RPMI7951 (cell line): Measurements from ENCODE around the gene SLC4A2. TPM values are rescaled to one million over a fixed set of nuclear protein-coding genes. Genes with fewer than 3 reads are reported as not detected.
"Not testable (repeated sequence)": the region's sequence is repeated elsewhere in the genome, so short reads cannot be mapped to it uniquely, and the experiment has no call there.

Experiments
- DNase-seq: peaks from one replicate; pipeline ENCODE4 v3.0.0-alpha.2; 2012; ENCODE audit warnings: low read depth
- total RNA-seq: library from RNA; depleted of rRNA; stranded (reverse); fragments of >200 nt; shearing (Covaris generic); gene quantifications from 2 replicates; pipeline ENCODE4 v1.2.3, GENCODE V29; 2014; rRNA removed

SLC4A2 gene, protein sequence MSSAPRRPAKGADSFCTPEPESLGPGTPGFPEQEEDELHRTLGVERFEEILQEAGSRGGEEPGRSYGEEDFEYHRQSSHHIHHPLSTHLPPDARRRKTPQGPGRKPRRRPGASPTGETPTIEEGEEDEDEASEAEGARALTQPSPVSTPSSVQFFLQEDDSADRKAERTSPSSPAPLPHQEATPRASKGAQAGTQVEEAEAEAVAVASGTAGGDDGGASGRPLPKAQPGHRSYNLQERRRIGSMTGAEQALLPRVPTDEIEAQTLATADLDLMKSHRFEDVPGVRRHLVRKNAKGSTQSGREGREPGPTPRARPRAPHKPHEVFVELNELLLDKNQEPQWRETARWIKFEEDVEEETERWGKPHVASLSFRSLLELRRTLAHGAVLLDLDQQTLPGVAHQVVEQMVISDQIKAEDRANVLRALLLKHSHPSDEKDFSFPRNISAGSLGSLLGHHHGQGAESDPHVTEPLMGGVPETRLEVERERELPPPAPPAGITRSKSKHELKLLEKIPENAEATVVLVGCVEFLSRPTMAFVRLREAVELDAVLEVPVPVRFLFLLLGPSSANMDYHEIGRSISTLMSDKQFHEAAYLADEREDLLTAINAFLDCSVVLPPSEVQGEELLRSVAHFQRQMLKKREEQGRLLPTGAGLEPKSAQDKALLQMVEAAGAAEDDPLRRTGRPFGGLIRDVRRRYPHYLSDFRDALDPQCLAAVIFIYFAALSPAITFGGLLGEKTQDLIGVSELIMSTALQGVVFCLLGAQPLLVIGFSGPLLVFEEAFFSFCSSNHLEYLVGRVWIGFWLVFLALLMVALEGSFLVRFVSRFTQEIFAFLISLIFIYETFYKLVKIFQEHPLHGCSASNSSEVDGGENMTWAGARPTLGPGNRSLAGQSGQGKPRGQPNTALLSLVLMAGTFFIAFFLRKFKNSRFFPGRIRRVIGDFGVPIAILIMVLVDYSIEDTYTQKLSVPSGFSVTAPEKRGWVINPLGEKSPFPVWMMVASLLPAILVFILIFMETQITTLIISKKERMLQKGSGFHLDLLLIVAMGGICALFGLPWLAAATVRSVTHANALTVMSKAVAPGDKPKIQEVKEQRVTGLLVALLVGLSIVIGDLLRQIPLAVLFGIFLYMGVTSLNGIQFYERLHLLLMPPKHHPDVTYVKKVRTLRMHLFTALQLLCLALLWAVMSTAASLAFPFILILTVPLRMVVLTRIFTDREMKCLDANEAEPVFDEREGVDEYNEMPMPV
- total RNA-seq, result 60.3 and 64.9 TPM in 2 replicates

DNA sequence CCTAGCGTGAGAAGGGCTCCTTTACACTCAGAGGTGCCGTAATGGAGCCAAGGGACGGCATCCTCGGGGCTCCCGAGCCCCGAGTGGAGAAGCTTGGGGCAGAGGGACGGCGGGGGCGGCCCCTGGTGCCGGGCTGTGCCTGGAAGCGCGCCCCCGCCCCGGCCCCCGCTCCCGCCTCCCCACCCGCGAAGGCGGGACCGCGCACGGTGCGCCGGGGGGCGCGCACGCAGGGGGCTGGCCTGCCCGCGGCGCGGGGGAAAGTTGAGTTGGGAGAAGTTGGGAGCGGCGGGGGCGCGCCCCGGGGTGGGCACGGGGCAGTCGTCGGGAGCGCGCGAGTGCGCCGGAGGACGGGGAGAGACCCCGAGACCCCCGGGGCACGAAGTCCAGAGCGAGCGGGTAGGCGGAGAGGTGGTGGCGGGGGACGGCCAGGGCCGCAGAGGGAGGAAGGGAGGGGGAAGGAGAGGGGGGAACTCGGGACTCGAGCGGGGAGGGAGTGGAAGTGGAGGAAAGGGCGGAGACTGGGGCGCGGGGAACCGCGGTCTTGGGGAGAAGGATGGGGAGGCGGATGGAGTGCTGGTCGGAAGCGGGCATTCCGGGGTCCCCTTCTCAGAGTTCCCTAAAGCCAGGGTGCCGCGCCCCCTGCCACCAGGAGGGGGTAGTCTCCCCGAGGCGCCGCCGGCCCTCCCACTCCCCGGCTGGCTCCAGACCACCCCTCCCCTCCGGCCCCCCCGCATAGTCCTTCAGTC, at the start of gene SLC4A2:
Gene SLC4A2 (plus strand): TSS at position 223 of the 746 bp plus-strand sequence. CDS start 2,399 bp downstream, outside the sequence.
- DNase-seq, result peak; percentile 78

DNA sequence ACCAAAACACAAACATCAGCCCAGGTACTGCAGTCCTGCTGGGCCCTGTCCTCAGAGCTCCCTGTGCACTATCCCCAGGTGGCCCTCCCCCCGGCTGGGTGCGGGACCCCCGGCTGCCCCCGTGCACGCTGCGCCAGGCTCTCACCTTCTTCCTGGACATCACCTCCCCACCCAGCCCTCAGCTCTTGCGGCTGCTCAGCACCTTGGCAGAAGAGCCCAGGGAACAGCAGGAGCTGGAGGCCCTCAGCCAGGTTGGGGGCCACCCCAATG, 49.4 kb upstream of the SLC4A2 start:
- no peak for DNase-seq

DNA sequence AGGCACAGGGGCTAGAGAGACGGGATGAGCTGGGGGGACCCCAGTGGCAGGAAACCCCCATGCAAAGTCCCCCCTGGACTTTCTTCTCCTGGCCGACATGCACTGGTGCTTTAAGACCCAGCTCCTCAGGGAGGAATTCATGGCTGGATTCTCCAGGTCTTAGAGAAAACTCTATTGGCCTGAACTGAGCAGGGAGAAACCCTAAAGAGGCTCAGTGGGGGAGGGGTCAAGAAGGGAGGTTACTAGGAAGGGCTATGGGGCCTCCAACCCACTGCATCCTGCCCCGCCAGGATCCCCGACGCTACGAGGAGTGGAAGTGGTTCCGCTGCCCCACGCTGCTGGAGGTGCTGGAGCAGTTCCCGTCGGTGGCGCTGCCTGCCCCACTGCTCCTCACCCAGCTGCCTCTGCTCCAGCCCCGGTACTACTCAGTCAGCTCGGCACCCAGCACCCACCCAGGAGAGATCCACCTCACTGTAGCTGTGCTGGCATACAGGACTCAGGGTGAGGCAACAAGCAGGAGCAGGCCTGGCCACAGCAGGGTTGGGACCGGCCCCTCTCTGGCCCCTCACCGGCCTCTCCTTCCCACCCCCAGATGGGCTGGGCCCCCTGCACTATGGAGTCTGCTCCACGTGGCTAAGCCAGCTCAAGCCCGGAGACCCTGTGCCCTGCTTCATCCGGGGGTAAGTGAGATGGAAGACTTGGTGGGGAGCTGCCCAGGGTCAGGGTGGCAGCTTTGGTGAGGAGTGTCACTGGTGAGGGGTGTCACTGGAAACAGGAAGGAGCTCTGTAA, 48.9 kb upstream of the SLC4A2 start:
- DNase-seq, result no peak

DNA sequence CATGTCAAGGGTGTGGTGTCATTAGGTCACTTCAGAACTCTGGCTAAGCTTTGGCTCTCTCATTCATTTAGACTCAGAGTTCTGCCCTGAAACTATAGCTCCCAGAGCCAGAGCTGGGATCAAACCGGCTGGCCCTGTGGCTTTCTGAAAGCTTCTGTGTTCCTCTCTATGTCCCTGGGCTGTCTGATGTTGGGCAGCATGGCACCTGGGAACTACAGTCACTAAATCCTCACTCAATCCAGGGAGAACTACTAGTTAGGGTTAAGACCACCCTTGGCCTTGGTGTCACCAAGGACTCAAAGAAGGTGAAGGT, 48.3 kb upstream of the SLC4A2 start:
- no peak for DNase-seq

DNA sequence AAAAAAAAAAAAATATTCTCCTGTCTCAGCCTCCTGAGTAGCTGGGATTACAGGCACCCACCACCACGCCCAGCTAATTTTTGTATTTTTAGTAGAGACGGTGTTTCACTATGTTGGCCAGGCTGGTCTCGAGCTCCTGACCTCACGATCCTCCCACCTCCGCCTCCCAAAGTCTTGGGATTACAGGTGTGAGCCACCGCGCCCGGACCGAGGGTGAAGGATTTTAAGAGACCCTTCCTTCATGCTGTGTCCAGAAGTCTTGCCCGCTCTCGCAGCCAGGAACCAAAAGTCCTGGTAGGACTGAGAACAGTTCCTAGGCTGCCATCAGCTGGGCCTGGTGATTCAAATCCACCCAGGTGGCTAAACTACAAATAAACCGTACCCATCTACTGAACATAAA, 47.8 kb upstream of the SLC4A2 start:
- DNase-seq, result not testable (repeated sequence)

DNA sequence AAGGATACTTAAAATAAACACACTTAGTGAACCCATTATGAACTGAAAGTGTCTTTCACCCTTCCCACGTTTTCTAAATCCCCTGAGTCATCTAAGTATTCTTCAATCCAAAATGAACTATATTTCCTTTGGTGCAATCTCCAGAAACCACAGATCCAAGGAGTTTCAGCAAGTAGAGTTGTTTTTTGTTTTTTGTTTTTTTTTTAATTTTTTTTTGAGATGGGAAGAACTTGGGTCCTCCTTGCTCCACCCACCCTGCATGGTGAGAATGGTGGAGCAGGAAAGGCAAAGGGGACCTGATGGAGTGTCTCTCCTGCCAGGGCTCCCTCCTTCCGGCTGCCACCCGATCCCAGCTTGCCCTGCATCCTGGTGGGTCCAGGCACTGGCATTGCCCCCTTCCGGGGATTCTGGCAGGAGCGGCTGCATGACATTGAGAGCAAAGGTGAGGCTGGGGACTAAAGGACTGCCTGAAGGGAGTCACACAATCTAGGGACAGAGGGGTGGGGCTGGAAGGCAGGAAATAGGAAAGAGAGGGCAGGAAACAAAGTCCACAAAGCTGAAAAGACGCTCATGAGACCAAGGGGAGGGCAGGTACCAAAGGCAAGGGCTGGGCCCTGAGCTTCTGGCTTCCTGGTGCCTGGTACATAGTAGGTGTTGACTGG, 47.2 kb upstream of the SLC4A2 start:
- no peak for DNase-seq

DNA sequence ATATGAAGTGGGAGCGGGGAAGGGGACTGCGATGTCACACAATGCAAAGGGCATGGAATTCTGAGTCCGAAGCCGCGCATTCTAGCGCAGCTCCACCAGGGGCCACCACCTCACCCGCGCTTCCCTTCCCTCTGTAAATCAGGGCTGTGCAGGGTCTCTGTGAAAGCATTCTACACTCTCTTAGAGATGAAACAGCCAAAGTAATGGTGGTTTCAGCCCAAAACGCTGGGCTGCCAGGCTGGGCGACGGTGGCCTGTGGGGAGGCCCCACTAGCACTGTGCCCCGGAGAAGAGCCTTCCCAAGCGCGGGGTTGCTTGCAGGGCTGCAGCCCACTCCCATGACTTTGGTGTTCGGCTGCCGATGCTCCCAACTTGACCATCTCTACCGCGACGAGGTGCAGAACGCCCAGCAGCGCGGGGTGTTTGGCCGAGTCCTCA, 46.5 kb upstream of the SLC4A2 start:
- peak; percentile 58 for DNase-seq

DNA sequence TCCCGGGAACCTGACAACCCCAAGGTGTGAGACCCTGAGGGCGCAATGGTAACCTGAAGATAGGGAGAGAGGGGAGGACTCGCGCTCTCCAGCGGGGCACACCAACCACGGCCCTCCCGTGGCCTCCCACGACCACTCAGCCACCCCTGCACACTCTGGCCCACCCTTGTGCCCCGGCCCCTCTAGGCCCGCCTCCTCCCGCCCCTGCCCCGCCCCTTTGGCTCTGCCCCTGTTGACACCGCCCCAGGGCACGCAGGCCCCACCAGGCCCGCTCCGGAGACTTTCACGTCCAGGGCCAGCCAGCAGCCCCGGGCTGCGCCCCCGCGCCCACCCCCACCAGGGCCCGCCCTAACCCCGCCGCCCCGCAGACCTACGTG, 46.0 kb upstream of the SLC4A2 start:
- DNase-seq, result no peak

DNA sequence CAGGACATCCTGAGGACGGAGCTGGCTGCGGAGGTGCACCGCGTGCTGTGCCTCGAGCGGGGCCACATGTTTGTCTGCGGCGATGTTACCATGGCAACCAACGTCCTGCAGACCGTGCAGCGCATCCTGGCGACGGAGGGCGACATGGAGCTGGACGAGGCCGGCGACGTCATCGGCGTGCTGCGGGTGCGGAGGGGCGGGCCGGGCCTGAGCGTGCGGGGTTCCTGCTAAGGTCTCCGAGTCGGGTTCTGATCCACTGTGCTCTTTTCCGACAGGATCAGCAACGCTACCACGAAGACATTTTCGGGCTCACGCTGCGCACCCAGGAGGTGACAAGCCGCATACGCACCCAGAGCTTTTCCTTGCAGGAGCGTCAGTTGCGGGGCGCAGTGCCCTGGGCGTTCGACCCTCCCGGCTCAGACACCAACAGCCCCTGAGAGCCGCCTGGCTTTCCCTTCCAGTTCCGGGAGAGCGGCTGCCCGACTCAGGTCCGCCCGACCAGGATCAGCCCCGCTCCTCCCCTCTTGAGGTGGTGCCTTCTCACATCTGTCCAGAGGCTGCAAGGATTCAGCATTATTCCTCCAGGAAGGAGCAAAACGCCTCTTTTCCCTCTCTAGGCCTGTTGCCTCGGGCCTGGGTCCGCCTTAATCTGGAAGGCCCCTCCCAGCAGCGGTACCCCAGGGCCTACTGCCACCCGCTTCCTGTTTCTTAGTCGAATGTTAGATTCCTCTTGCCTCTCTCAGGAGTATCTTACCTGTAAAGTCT, 45.5 kb upstream of the SLC4A2 start:
- peak; percentile 81 for DNase-seq

DNA sequence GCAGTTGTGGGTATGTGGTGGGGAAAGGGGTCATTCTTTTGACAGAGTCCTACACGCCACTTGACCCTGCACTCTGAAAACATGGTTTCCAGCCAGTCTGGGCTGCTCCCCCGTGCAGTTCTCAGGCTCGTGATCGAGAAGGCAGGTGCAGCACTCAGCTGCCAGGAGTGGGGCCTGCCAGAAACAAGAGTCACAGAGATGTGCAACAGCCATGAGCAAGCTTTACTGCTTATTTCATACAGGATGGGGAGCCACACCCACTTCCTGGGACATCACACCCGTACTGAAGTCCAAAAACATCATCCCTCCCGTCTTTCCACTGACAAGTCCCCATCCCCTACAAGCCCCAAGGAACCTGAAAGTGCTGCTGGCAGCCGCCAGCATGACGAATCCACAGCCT, 44.4 kb upstream of the SLC4A2 start:
- no peak for DNase-seq

DNA sequence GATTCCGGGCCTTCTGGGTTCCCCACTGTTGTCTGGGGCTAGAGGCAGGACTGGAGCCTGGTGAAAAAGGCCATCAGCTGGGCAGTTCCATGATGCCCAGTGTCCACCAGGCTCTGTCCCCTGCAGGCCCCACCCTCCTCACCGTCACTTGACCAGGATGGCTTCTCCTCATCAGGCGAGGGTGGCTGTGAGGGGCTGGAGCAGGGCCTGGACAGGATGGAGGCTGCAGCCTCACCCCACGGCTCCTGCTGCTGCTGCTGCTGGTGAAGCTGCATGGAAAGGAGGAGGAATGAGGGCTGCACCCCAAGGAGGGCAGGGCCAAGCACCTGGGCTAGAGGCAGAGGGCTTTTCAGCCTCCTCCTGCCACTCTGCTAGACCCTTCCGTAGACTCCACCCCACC, 43.4 kb upstream of the SLC4A2 start:
- no peak for DNase-seq

DNA sequence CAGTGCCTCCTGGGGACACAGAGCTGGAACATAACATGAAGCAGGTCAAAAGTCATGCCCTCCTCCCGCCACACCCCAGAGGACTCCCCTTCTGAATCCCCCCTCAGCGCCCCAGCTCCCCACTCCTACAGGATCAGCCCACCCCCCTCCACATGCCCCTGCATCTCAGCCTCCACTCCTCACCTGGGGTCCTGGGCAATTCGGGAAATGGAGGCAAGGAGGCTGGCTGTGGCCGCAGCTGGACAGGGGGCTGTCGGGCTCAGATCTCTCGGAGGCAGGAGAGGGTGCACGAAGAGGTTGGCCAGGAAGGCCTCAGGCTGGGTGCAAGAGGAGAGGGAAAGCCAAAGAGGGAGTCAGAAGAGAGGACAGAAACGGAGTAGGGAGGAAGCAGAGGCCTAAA, 42.9 kb upstream of the SLC4A2 start:
- no peak for DNase-seq

DNA sequence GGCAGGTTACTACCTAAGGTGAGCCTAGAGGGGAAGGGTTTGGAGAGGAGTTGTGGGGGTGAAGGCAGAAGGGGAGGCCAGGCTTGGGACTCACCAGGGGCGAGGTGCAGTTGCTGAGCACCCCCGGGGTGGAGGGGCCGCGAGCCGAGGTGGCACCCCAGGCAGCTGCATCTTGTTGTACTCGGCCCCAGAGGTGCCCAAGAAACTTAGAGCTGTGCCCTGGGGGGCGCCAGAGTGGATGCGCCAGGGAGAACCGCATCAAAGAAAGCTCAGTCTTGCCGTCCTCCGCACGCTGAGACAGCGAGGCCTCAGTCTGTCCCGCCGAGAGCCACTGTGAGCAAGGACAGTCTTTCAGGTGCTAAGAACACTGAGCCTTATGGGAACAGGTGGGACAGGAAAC, 42.4 kb upstream of the SLC4A2 start:
- DNase-seq, result no peak

DNA sequence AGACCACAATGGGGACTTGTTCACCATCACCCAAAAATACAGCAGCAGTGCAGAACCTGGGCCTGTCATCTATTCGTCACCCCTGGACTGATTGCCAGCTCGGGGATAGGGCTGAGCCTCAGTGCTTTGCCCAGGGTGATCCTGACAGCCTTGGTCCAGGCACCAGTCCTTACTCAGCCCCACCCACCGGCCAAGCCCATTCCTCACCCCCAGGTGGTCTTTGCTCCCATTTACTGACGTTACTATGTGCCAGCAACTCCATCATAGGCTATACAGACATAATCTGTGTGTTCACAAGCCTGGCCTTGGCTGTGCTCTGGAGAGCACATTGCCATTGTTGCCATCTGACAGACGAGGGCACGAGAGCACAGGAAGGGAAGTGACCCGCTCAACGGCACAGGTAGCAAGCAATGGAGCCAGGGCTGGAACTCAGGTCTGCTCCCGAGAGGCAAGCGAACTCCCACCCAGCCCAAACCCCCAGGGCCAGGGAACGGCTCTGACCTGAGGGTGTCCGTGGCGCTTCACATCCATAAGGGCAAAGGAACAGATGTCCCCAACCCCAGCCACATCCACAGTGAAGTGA, 41.9 kb upstream of the SLC4A2 start:
- no peak for DNase-seq

DNA sequence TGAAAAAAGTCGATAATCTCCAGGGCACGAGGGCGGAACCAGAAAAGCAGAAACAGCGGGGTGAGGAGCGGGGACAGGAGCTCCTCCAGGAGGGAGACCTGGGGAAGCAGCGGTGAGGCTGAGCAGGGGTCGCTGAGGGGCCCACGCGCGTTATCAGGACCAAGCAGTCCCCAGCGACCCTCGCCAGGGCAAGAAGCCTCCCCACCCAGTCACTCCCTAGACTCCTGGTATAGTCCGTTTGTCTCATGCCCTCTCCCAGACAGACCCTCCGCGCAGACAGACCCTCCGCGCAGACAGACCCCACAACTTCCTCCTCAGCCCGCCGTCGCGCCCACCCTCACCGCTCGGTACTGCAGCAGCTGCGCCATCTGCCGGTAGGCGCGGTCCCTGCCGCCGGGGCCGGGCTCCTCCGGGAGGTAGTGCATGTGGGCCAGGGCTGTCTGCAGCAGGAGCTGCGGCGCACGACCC, 41.4 kb upstream of the SLC4A2 start:
- no peak for DNase-seq

DNA sequence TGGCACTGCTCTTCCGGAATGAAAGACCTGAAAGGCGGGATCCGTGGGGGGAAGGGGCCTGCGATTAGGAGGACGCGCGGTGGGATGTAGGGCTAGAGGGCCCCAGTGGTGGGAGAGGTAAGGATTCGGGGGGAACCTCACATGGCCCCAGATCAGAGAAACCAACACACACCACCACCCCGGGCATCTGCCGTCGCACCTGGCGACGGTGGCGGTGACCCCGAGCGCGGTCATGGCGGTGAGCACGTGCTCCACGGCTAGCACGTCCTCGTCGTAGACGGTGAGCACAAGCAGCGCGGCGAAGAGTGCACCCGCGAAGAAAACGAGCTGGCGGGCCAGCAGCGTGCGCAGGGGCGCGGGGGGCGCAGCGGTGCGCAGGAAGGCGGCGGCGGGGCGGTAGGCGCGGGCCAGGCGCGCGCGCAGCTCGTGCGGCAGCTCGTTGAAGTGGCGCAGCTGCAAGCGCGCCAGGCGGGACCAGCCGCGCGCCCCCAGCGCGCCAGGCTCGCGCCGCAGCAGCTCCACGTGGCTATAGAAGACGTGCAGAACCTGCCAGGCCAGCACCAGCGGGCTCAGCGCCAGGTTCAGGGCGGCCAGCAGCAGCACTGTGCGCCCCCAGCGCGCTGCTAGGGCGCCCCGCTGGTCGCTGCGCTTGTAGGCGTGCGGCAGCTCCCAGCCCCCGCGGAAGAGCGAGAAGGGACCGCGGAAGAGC, 40.8 kb upstream of the SLC4A2 start:
- peak; percentile 22 for DNase-seq

DNA sequence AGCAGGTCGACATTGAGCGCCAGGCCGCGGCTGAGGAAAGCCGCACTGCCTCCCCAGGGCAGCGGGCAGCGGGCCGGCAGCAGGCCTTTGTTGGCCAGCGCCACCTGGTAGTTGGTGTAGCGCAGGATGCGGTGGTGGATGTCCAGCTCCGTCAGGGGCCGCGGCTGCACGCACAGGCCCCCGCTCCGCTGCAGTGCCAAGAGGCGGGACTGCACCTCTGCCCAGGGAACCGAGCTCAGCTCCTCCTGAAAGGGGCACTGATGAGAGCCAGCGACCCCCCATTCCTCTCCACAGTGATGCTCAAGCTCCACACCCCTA, 40.3 kb upstream of the SLC4A2 start:
- DNase-seq, result no peak

DNA sequence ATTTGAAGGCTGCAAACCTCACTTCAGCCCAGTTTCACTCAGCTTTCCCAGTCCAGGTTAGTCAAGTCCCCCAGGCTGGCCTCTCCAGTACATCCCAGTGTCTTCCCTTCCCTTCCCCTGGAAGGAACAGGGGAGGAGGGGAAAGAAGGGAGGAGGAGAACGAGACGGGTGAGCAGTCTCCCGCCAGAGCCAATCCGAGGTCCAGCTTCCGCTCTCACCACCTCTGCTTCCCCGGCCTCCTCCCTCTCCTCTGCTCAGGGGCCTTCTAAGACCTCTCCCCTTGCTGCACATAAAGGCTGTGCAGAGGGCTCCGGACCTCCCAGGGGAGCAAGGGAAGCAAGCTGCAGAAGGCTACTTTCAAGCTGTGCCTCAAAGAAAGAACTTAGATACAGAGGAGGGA, 39.2 kb upstream of the SLC4A2 start:
- no peak for DNase-seq

DNA sequence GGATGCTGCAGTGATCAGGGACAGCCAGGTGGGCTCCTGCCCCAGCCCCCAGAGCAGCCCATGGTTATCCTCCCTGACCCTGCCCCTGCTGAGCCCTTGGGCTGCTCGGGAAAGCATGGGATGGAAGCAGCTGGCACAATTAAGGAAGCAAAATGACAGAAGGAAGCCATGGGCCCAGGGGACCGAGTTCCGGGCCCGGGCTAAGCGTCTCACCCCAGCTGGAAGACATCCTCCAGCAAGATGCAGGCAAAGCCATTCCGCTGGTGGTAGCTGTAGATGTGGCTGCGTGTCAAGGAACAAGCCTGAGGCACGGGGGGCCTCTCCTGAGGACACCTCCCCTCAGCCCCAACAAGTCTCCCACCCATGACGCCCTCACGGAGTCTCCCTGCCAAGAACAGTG, 36.2 kb upstream of the SLC4A2 start:
- no peak for DNase-seq
